Stimulated activated CD8-positive, alpha-beta memory T cell treated with anti-CD3 and anti-CD28 coated beads, Interleukin-12 subunit alpha, Interleukin-12 subunit beta, amount 100 ng/mL, for 24 hours (primary cell): Measurements from ENCODE around the gene NUDT16L1.

ENCODE experiments used
- DNase-seq: peaks from one replicate; pipeline ENCODE4 v3.0.0-alpha.2; 2020; ENCODE audit errors: extremely low read depth

Gene NUDT16L1

GRCh38 chr16:4663777-4664465 is 29.4 kb upstream of the NUDT16L1 start:
- DNase-seq = no peak

- no peak for DNase-seq
Measured at GRCh38 chr16:4664538-4665418, 28.6 kb upstream of the NUDT16L1 start.

- no peak for DNase-seq
Measured at GRCh38 chr16:4666537-4667202, 26.7 kb upstream of the NUDT16L1 start.

GRCh38 chr16:4667203-4667963 is 26.0 kb upstream of the NUDT16L1 start:
- DNase-seq = no peak

GRCh38 chr16:4668313-4668960 is 24.9 kb upstream of the NUDT16L1 start:
- no peak for DNase-seq

- DNase-seq = no peak
Measured at GRCh38 chr16:4673387-4674046, 19.8 kb upstream of the NUDT16L1 start.

- DNase-seq = no peak
Measured at GRCh38 chr16:4674926-4675530, 18.3 kb upstream of the NUDT16L1 start.

- no peak for DNase-seq
Measured at GRCh38 chr16:4675864-4676786, 17.2 kb upstream of the NUDT16L1 start.

- no peak for DNase-seq
Measured at GRCh38 chr16:4676831-4677230, 16.5 kb upstream of the NUDT16L1 start.

GRCh38 chr16:4677390-4677789 is 16.0 kb upstream of the NUDT16L1 start:
- no peak for DNase-seq

- no peak for DNase-seq
Measured at GRCh38 chr16:4677994-4678393, 15.4 kb upstream of the NUDT16L1 start.

- no peak for DNase-seq
Measured at GRCh38 chr16:4678596-4678995, 14.8 kb upstream of the NUDT16L1 start.

- no peak for DNase-seq
Measured at GRCh38 chr16:4679156-4679849, 14.1 kb upstream of the NUDT16L1 start.

- DNase-seq = no peak
Measured at GRCh38 chr16:4679850-4680636, 13.3 kb upstream of the NUDT16L1 start.

GRCh38 chr16:4680673-4681470 is 12.5 kb upstream of the NUDT16L1 start:
- no peak for DNase-seq

GRCh38 chr16:4681471-4682083 is 11.8 kb upstream of the NUDT16L1 start:
- DNase-seq = no peak
